H1 (cell line): Measurements from ENCODE around the gene AKR1C2. TPM values are rescaled to one million over a fixed set of nuclear protein-coding genes. Genes with fewer than 3 reads are reported as not detected.
"Not testable (repeated sequence)": the region's sequence is repeated elsewhere in the genome, so short reads cannot be mapped to it uniquely, and the experiment has no call there.

ENCODE experiments used
- CTCF ChIA-PET: fragments of 300-600 bp; sonication (Branson Sonifier 250); formaldehyde crosslinking; loops from one replicate; lab custom pipeline; 2021; ENCODE audit not compliant: partially characterized antibody; lab: Charles Lee
- POLR2A ChIA-PET: fragments of 300-600 bp; sonication (Branson Sonifier 250); formaldehyde crosslinking; loops from one replicate; lab custom pipeline; 2021; ENCODE audit warnings: inconsistent platforms; ENCODE audit not compliant: partially characterized antibody; lab: Charles Lee
- DNase-seq, 2 experiments: peaks; one replicate each; pipeline versions ENCODE4 v3.0.0 to v3.0.0-alpha.2; 2010 to 2022; ENCODE audit warnings: low spot score in 2 of 2, low read depth in 1 of 2, mixed read lengths in 1 of 2
- FAIRE-seq: peaks from 2 replicates; lab custom pipeline; 2011; peaks lifted over from hg19 to GRCh38; lab: Jason Lieb, UNC
- H2AFZ ChIP-seq: 2 replicates; pipeline ENCODE4 v1.8.1; 2012; ENCODE audit warnings: low read length, inconsistent platforms
- H2AK5ac ChIP-seq: 2 replicates; pipeline ENCODE4 v1.6.1; 2013; ENCODE audit warnings: low read depth, low read length
- H2BK120ac ChIP-seq: replicated peaks from 2 replicates; pipeline ENCODE3; 2013; ENCODE audit warnings: low read depth, low read length, inconsistent platforms
- H2BK12ac ChIP-seq: 2 replicates; pipeline ENCODE4 v1.6.1; 2013; ENCODE audit warnings: low read depth, low read length
- H2BK15ac ChIP-seq: 2 replicates; pipeline ENCODE4 v1.6.1; 2013; ENCODE audit warnings: low read length
- H2BK20ac ChIP-seq: 2 replicates; pipeline ENCODE4 v1.6.1; 2013; ENCODE audit warnings: low read length
- H2BK5ac ChIP-seq: 2 replicates; pipeline ENCODE4 v1.6.1; 2013; ENCODE audit warnings: low read depth, low read length
- H3K14ac ChIP-seq: 2 replicates; pipeline ENCODE4 v1.6.1; 2013; ENCODE audit warnings: inconsistent platforms; ENCODE audit not compliant: insufficient read length
- H3K18ac ChIP-seq: 2 replicates; pipeline ENCODE4 v1.6.1; 2013; ENCODE audit warnings: low read length; ENCODE audit errors: extremely low read depth
- H3K23ac ChIP-seq: 2 replicates; pipeline ENCODE4 v1.6.1; 2013; ENCODE audit warnings: inconsistent platforms; ENCODE audit not compliant: insufficient read length
- H3K23me2 ChIP-seq: 2 replicates; pipeline ENCODE4 v1.6.1; 2013; ENCODE audit warnings: low read depth, low read length
- H3K27ac ChIP-seq: 2 replicates; pipeline ENCODE4 v1.6.1; 2011; ENCODE audit warnings: low read depth, low read length, inconsistent platforms
- H3K27me3 ChIP-seq, 4 experiments: replicated peaks in 1 of 4; 1 replicate in 1 of 4; 2 replicates in 3 of 4; pipeline versions ENCODE4 v1.6.1 to v1.8.1; 2011 to 2013; ENCODE audit warnings: low read length in 3 of 4, mild to moderate bottlenecking in 3 of 4, inconsistent platforms in 2 of 4, mixed read lengths in 2 of 4, moderate library complexity in 1 of 4; ENCODE audit not compliant: control insufficient read depth in 3 of 4, insufficient read depth in 3 of 4; ENCODE audit errors: extremely low read depth in 1 of 4
- H3K36me3 ChIP-seq, 4 experiments: 2 replicates each; pipeline versions ENCODE4 v1.6.1 to v1.8.1; 2011 to 2013; ENCODE audit warnings: mild to moderate bottlenecking in 4 of 4, low read length in 3 of 4, moderate library complexity in 2 of 4, control low read depth in 1 of 4, inconsistent platforms in 1 of 4; ENCODE audit not compliant: insufficient read depth in 4 of 4, control insufficient read depth in 2 of 4
- H3K4ac ChIP-seq: replicated peaks from 2 replicates; pipeline ENCODE3; 2013; ENCODE audit warnings: low read length, low read depth, mixed read lengths, inconsistent platforms; ENCODE audit not compliant: insufficient read length
- H3K4me1 ChIP-seq, 4 experiments: replicated peaks in 1 of 4; 1 replicate in 1 of 4; 2 replicates in 3 of 4; pipeline versions ENCODE4 v1.6.1 to v1.8.1; 2011 to 2013; ENCODE audit warnings: low read length in 3 of 4, inconsistent platforms in 2 of 4, mixed read lengths in 1 of 4; ENCODE audit not compliant: insufficient read depth in 4 of 4, control insufficient read depth in 3 of 4
- H3K4me2 ChIP-seq, 2 experiments: 2 replicates each; pipeline versions ENCODE4 v1.6.1 to v1.8.1; 2011 to 2013; ENCODE audit warnings: low read depth in 2 of 2, low read length in 2 of 2, control low read depth in 1 of 2, inconsistent platforms in 1 of 2, mild to moderate bottlenecking in 1 of 2; ENCODE audit not compliant: insufficient read depth in 1 of 2
- H3K4me3 ChIP-seq, 4 experiments: fragments of 200-600, 300-600 bp in 1 of 4; sonication (generic), shearing (Covaris generic), sonication (Bioruptor Twin) in 1 of 4; 2 replicates each; pipeline versions ENCODE4 v1.5.1 to v1.8.1; 2011 to 2016; ENCODE audit warnings: low read length in 4 of 4, low read depth in 3 of 4, control low read depth in 2 of 4, inconsistent platforms in 2 of 4, mild to moderate bottlenecking in 2 of 4, mixed read lengths in 1 of 4, moderate library complexity in 1 of 4; ENCODE audit not compliant: insufficient read depth in 2 of 4; ENCODE audit errors: extremely low read depth in 1 of 4
- H3K56ac ChIP-seq: replicated peaks from 2 replicates; pipeline ENCODE3; 2013; ENCODE audit warnings: low read depth, mild to moderate bottlenecking, mixed read lengths, low read length, inconsistent platforms; ENCODE audit not compliant: insufficient read length
- H3K79me1 ChIP-seq: 2 replicates; pipeline ENCODE4 v1.6.1; 2013; ENCODE audit warnings: low read depth, low read length, control low read depth
- H3K79me2 ChIP-seq, 2 experiments: 2 replicates each; pipeline versions ENCODE4 v1.6.1 to v1.8.1; 2012 to 2013; ENCODE audit warnings: low read length in 2 of 2, mild to moderate bottlenecking in 2 of 2, inconsistent platforms in 1 of 2; ENCODE audit not compliant: insufficient read depth in 2 of 2, control insufficient read depth in 1 of 2
- H3K9ac ChIP-seq, 4 experiments: replicated peaks in 1 of 4; 1 replicate in 1 of 4; 2 replicates in 3 of 4; pipeline versions ENCODE4 v1.6.1 to v1.8.1; 2011 to 2013; ENCODE audit warnings: low read depth in 3 of 4, low read length in 3 of 4, control low read depth in 2 of 4, mild to moderate bottlenecking in 2 of 4, moderate library complexity in 2 of 4, inconsistent platforms in 1 of 4; ENCODE audit errors: extremely low read depth in 1 of 4
- H3K9me3 ChIP-seq, 2 experiments: 2 replicates each; pipeline versions ENCODE4 v1.6.1 to v1.8.1; 2012 to 2013; ENCODE audit warnings: mild to moderate bottlenecking in 2 of 2, moderate library complexity in 2 of 2, control low read depth in 1 of 2, inconsistent platforms in 1 of 2, low read depth in 1 of 2, low read length in 1 of 2, mixed read lengths in 1 of 2; ENCODE audit not compliant: insufficient read depth in 2 of 2
- H4K20me1 ChIP-seq, 2 experiments: replicated peaks in 1 of 2; 2 replicates each; pipeline versions ENCODE3 to v1.8.1; 2011 to 2013; ENCODE audit warnings: inconsistent platforms in 2 of 2, low read length in 2 of 2, mild to moderate bottlenecking in 1 of 2; ENCODE audit not compliant: insufficient read depth in 2 of 2, control insufficient read depth in 1 of 2
- H4K5ac ChIP-seq: 2 replicates; pipeline ENCODE4 v1.6.1; 2013; ENCODE audit warnings: low read length, low read depth, mixed read lengths, inconsistent platforms; ENCODE audit not compliant: insufficient read length
- H4K8ac ChIP-seq: 2 replicates; pipeline ENCODE4 v1.8.0; 2013; ENCODE audit warnings: mild to moderate bottlenecking, moderate library complexity, low read length, inconsistent platforms; ENCODE audit not compliant: insufficient read depth; ENCODE audit errors: extremely low read depth
- H4K91ac ChIP-seq: replicated peaks from 2 replicates; pipeline ENCODE3; 2013; ENCODE audit warnings: low read length, mixed read lengths, inconsistent platforms; ENCODE audit not compliant: insufficient read length
- WGBS, 2 experiments: shearing (Covaris generic) in 1 of 2; methylation state at CpG; one replicate each; pipeline versions ENCODE4 v1.1.6 to v1.1.7; 2013 to 2015; ENCODE audit warnings: low lambda C conversion rate in 2 of 2, mixed read lengths in 2 of 2, inconsistent platforms in 1 of 2, low coverage in 1 of 2, missing lambda C conversion rate in 1 of 2; ENCODE audit not compliant: insufficient replicate concordance in 2 of 2, insufficient coverage in 1 of 2, insufficient read length in 1 of 2; ENCODE audit errors: extremely low coverage in 1 of 2, missing lambda C conversion rate in 1 of 2; 5-methylcytosine and 5-hydroxymethylcytosine counted together
- polyA plus RNA-seq, 7 experiments: library from polyadenylated mRNA; depleted of rRNA in 3 of 7; stranded (reverse) in 5 of 7; unstranded in 2 of 7; fragments of >200 nt in 5 of 7; fragments of 200-250 nt in 2 of 7; gene quantifications; 1 replicate in 5 of 7; 2 replicates in 1 of 7; 4 replicates in 1 of 7; pipeline versions ENCODE4 v1.2.1 to v1.2.3, GENCODE V29; 2011 to 2013; ENCODE audit warnings: missing spikeins in 2 of 7, mixed read lengths in 2 of 7
- total RNA-seq: library from RNA; stranded (reverse); fragmentation: NEBNext Ultra II Directional; extraction: Animal tissue kit (Norgen Biotek cat#: 25700); gene quantifications from 2 replicates; pipeline ENCODE4 v1.2.1, GENCODE V29; 2021

The AKR1C2 gene
- total and polyA plus RNA-seq, 2 of the 8 experiments (the other 6 are each of a cell fraction or from before 2014, with no cell fraction given): 0.77 to 1.2 TPM

DNA sequence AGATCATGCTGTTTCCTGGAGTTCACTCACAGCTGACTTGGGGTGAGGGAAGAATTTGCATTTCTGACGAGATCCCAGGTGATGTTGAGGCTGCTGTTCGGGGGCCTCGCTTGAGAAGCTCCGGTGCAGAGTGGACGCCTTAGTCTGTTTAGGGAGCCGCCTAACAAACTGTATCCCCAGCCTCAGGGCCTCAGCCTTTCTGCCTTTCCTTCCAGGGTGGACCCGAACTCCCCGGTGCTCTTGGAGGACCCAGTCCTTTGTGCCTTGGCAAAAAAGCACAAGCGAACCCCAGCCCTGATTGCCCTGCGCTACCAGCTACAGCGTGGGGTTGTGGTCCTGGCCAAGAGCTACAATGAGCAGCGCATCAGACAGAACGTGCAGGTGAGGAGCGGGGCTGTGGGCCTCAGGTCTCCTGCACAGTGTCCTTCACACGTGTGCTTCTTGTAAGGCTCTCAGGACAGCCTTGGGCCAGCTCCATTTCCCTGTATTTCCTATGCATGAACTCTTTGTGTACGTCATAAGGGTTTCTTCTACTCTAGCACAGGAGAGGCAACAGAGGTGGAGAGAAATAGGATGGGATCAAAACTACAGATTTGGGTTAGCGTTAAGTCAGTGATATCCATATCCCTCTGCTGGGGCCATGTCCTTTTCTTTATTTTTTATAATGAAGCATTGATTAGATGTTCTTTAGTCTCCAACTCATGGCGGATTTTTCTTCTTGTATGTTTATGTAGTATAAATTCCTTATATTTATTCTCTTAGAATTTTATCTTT lies 31.1 kb downstream of the AKR1C2 start:
- POLR2A ChIA-PET, H2AK5ac ChIP-seq, H3K23ac ChIP-seq, H3K4me3 ChIP-seq, H2BK5ac ChIP-seq, H3K14ac ChIP-seq, H3K56ac ChIP-seq, H3K79me1 ChIP-seq, CTCF ChIA-PET, H3K4me2 ChIP-seq, H2BK12ac ChIP-seq, H2BK120ac ChIP-seq, DNase-seq, H4K20me1 ChIP-seq, H4K8ac ChIP-seq, H3K79me2 ChIP-seq, FAIRE-seq, H3K36me3 ChIP-seq, H3K9ac ChIP-seq, H3K18ac ChIP-seq, H3K9me3 ChIP-seq, H4K5ac ChIP-seq, H3K27me3 ChIP-seq, H3K27ac ChIP-seq, H3K4me1 ChIP-seq, H2BK15ac ChIP-seq, H3K23me2 ChIP-seq, H2BK20ac ChIP-seq, H2AFZ ChIP-seq, H4K91ac ChIP-seq, H3K4ac ChIP-seq: not testable (repeated sequence)
- 96% methylated on average over 5 of the region's 18 CpGs; no CpG with 5 or more reads in 1 of the 2 experiments for WGBS, 2 experiments

DNA sequence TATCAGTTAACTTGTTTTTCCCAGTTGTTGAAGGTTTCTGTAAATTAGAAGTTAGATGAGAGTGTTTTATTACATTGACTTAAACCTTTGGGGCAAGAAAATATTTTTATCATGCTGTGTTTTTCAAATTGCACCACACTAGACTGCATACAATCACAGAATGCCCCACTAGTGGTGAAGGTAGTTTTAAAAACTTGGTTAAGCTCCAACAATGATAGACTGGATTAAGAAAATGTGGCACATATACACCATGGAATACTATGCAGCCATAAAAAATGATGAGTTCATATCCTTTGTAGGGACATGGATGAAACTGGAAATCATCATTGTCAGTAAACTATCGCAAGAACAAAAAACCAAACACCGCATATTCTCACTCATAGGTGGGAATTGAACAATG lies 33.3 kb downstream of the AKR1C2 start:
- H3K4me1 ChIP-seq, H2BK5ac ChIP-seq, H3K4me2 ChIP-seq, H3K23me2 ChIP-seq, H2AFZ ChIP-seq, H4K8ac ChIP-seq, H3K79me2 ChIP-seq, CTCF ChIA-PET, H2AK5ac ChIP-seq, H2BK20ac ChIP-seq, H4K91ac ChIP-seq, H3K9me3 ChIP-seq, H2BK120ac ChIP-seq, H2BK15ac ChIP-seq, H3K4me3 ChIP-seq, H3K23ac ChIP-seq, H4K20me1 ChIP-seq, H4K5ac ChIP-seq, H3K18ac ChIP-seq, H3K27me3 ChIP-seq, H3K27ac ChIP-seq, H3K36me3 ChIP-seq, H2BK12ac ChIP-seq, H3K79me1 ChIP-seq, DNase-seq, H3K4ac ChIP-seq, POLR2A ChIA-PET, H3K9ac ChIP-seq, H3K14ac ChIP-seq, H3K56ac ChIP-seq, FAIRE-seq: not testable (repeated sequence)
- 96% methylated on average over 2 of the region's 2 CpGs; no CpG with 5 or more reads in 1 of the 2 experiments for WGBS, 2 experiments
